Measurements from ENCODE around the gene SIVA1. TPM values are rescaled to one million over a fixed set of nuclear protein-coding genes. Genes with fewer than 3 reads are reported as not detected.
A peak's percentile ranks its signal among the peaks of the same experiment; 100 is the strongest.

The SIVA1 gene
- total and polyA plus RNA-seq, 2 of the 8 experiments (the other 6 are each of a cell fraction or from before 2014, with no cell fraction given), result 123 to 589 TPM

DNA sequence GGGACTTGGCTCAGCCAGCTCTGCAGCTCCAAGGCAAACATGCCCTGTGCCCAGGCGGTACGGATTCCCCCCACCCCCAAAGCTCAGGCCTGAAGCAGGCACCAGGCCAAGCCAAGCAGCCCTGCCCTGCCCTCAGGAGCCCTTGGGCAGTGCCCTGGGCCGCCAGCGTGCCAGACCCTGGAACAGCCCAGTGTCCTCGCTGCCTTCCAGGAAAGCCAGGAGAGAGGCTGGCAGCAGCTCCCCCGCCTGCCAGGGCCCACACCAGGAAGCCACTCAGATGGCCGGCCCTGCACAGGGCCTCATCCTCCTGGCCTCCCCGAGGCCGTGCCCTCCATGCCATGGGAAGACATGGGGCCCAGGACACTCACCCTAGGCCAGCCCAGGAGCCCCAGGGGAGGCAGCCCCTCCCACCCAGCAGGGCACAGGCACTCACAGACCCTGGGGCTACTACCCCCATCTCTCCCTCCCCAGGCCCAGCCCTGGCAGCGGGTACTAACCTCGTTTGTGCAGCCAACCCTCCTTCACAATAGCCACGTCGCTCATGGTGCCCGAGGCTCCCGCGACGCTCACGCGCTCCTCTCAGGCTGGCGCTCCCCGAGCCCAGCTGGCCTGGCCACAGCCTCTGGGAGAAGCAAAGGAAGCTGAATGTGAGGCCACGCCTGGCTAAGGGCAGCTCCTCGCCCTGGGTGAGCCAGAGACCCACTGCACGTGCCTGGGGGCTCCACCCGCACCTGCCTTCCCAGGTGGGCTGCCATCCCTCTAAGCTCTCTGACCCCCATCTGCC is 39.3 kb downstream of the SIVA1 start:
- Histone ChIP-seq H3K56ac (replicated peaks; ENCODE audit: insufficient read length, low read depth, low read length) (peak overlapping the region; percentile 59), H4K91ac (replicated peaks; ENCODE audit: insufficient read length, low read length) (no peak overlapping the region), H2BK15ac (ENCODE audit: low read length) (no peak overlapping the region), H3K4me3 (ENCODE audit: extremely low read depth in 1 of 4, insufficient read depth in 2 of 4, low read depth in 3 of 4, low read length in 4 of 4) (no peak overlapping the region), H2BK5ac (ENCODE audit: low read depth, low read length) (no peak overlapping the region), H3K23ac (ENCODE audit: insufficient read length) (no peak overlapping the region), H2AFZ (ENCODE audit: low read length) (no peak overlapping the region), H3K79me1 (ENCODE audit: low read depth, low read length) (peaks cover 8% of the 10 kb centered on the region), H3K4me2 (ENCODE audit: insufficient read depth in 1 of 2, low read depth in 2 of 2, low read length in 2 of 2) (no peak overlapping the region), H2BK12ac (ENCODE audit: low read depth, low read length) (no peak overlapping the region), H3K9ac (replicated peaks in 1 of 4; ENCODE audit: extremely low read depth in 1 of 4, low read depth in 3 of 4, low read length in 3 of 4) (no peak overlapping the region), H3K27me3 (replicated peaks in 1 of 4; ENCODE audit: control insufficient read depth in 3 of 4, extremely low read depth in 1 of 4, insufficient read depth in 3 of 4, low read length in 3 of 4) (peaks cover 0 to 22% (median 17%) of the 10 kb centered on the region in 4 experiments; a peak in 6 of 7 replicates), H4K5ac (ENCODE audit: insufficient read length, low read depth, low read length) (no peak overlapping the region), H4K20me1 (replicated peaks in 1 of 2; ENCODE audit: control insufficient read depth in 1 of 2, insufficient read depth in 2 of 2, low read length in 2 of 2) (peaks cover 26 to 36% of the 10 kb centered on the region in 2 experiments), H3K14ac (ENCODE audit: insufficient read length) (no peak overlapping the region), H3K4me1 (replicated peaks in 1 of 4; ENCODE audit: control insufficient read depth in 3 of 4, insufficient read depth in 4 of 4, low read length in 3 of 4) (peaks cover 4 to 34% (median 24%) of the 10 kb centered on the region in 4 experiments), H3K18ac (ENCODE audit: extremely low read depth, low read length) (no peak overlapping the region), H3K23me2 (ENCODE audit: low read depth, low read length) (peaks cover 13% of the 10 kb centered on the region; the same call in 1 of the 2 replicates), H3K36me3 (ENCODE audit: control insufficient read depth in 2 of 4, insufficient read depth in 4 of 4, low read length in 3 of 4) (peaks cover 0 to 4% (median 0%) of the 10 kb centered on the region in 4 experiments; a peak in 3 of 8 replicates), H2AK5ac (ENCODE audit: low read depth, low read length) (no peak overlapping the region), H4K8ac (ENCODE audit: extremely low read depth, insufficient read depth, low read length) (peak overlapping the region; percentile 76), H3K9me3 (ENCODE audit: insufficient read depth in 2 of 2, low read depth in 1 of 2, low read length in 1 of 2) (no peaks in the 10 kb centered on the region), H3K79me2 (ENCODE audit: control insufficient read depth in 1 of 2, insufficient read depth in 2 of 2, low read length in 2 of 2) (peaks cover 0 to 6% of the 10 kb centered on the region in 2 experiments; a peak in 1 of 4 replicates), H2BK120ac (replicated peaks; ENCODE audit: low read depth, low read length) (no peak overlapping the region), H3K27ac (ENCODE audit: low read depth, low read length) (no peak overlapping the region), H3K4ac (replicated peaks; ENCODE audit: insufficient read length, low read depth, low read length) (no peak overlapping the region), H2BK20ac (ENCODE audit: low read length) (no peak overlapping the region)
- CTCF ChIA-PET (ENCODE audit: partially characterized antibody), result interaction anchor here (1.0 to 11.1 kb wide), 5 partner anchors 13 to 50 kb away, joined by 3 to 110 read pairs (median 5); no protein-coding TSS in a partner anchor
- DNase-seq (ENCODE audit: low read depth in 1 of 2, low spot score in 2 of 2) (no peak), FAIRE-seq (no peak)
- 95% methylated on average over 21 of the region's 25 CpGs; no CpG with 5 or more reads in 1 of the 2 experiments for WGBS, 2 experiments (ENCODE audit: extremely low coverage in 1 of 2, insufficient coverage in 1 of 2, insufficient read length in 1 of 2, insufficient replicate concordance in 2 of 2, low coverage in 1 of 2, low lambda C conversion rate in 2 of 2, missing lambda C conversion rate in 1 of 2)
- no peak for TF ChIP-seq HDAC6 (IDR thresholded peaks at IDR 0.05; ENCODE audit: low read depth, low read length)
- POLR2A ChIA-PET (ENCODE audit: partially characterized antibody), result interaction anchor here (1.2 to 1.4 kb wide), 2 partner anchors 24 to 74 kb away, joined by 3 to 4 read pairs; no protein-coding TSS in a partner anchor
